SKM-1 (cell line): ENCODE data around the gene FRMD8.
"Not testable (repeated sequence)": the region's sequence is repeated elsewhere in the genome, so short reads cannot be mapped to it uniquely, and the experiment has no call there.

ENCODE experiments used
- DNase-seq: peaks from one replicate; lab custom pipeline; 2025; ENCODE audit not compliant: unreplicated experiment; lab: John Stamatoyannopoulos, UW

The FRMD8 gene

GRCh38 chr11:65413077-65413664 is 26.7 kb downstream of the FRMD8 start:
- DNase-seq, result not testable (repeated sequence)

- DNase-seq, result no peak
Measured at GRCh38 chr11:65414776-65415498, 28.5 kb downstream of the FRMD8 start.

GRCh38 chr11:65415499-65416340 is 29.3 kb downstream of the FRMD8 start:
- no peak for DNase-seq

- peak; percentile 70 for DNase-seq
Measured at GRCh38 chr11:65416341-65416824, 29.9 kb downstream of the FRMD8 start.

GRCh38 chr11:65416841-65417701 is 30.6 kb downstream of the FRMD8 start:
- DNase-seq, result no peak

GRCh38 chr11:65417702-65418430 is 31.4 kb downstream of the FRMD8 start:
- DNase-seq, result no peak

- no peak for DNase-seq
Measured at GRCh38 chr11:65418431-65418680, 31.9 kb downstream of the FRMD8 start.

- peak; percentile 91 for DNase-seq
Measured at GRCh38 chr11:65418681-65419459, 32.4 kb downstream of the FRMD8 start.

- no peak for DNase-seq
Measured at GRCh38 chr11:65419460-65419771, 33.0 kb downstream of the FRMD8 start.

- no peak for DNase-seq
Measured at GRCh38 chr11:65419772-65420481, 33.5 kb downstream of the FRMD8 start.

- no peak for DNase-seq
Measured at GRCh38 chr11:65420506-65420905, 34.1 kb downstream of the FRMD8 start.

GRCh38 chr11:65420979-65421793 is 34.7 kb downstream of the FRMD8 start:
- peak; percentile 76 for DNase-seq

- DNase-seq, result peak; percentile 86
Measured at GRCh38 chr11:65421794-65422632, 35.6 kb downstream of the FRMD8 start.

GRCh38 chr11:65422633-65423515 is 36.4 kb downstream of the FRMD8 start, which contains the start of gene NEAT1:
Gene NEAT1 (plus strand): TSS chr11:65422798.
- peak; percentile 92 for DNase-seq

- DNase-seq, result no peak
Measured at GRCh38 chr11:65423516-65424204, 37.2 kb downstream of the FRMD8 start.
